Astrocyte (in vitro differentiated cells and primary cell): Measurements from ENCODE around the gene SETD2. TPM values are rescaled to one million over a fixed set of nuclear protein-coding genes. Genes with fewer than 3 reads are reported as not detected.
"Not testable (repeated sequence)": the region's sequence is repeated elsewhere in the genome, so short reads cannot be mapped to it uniquely, and the experiment has no call there.

Experiments used
- DNase-seq: peaks from one replicate; pipeline ENCODE4 v3.0.0-alpha.2; 2010; ENCODE audit warnings: low read depth
- FAIRE-seq: peaks from 2 replicates; lab custom pipeline; 2011; peaks lifted over from hg19 to GRCh38; lab: Jason Lieb, UNC
- H2AFZ ChIP-seq: 2 replicates; pipeline ENCODE4 v1.6.0; 2012; ENCODE audit warnings: low read depth, low read length, inconsistent platforms
- H3K27ac ChIP-seq: 2 replicates; pipeline ENCODE4 v1.5.1; 2011; ENCODE audit warnings: low read depth, low read length, inconsistent platforms
- H3K27me3 ChIP-seq: 2 replicates; pipeline ENCODE4 v1.6.0; 2011; ENCODE audit warnings: low read length, inconsistent platforms; ENCODE audit not compliant: insufficient read depth
- H3K36me3 ChIP-seq: 2 replicates; pipeline ENCODE4 v1.5.1; 2011; ENCODE audit warnings: low read length, inconsistent platforms; ENCODE audit not compliant: insufficient read depth
- H3K4me1 ChIP-seq: 2 replicates; pipeline ENCODE4 v1.5.1; 2011; ENCODE audit warnings: low read length, inconsistent platforms; ENCODE audit not compliant: insufficient read depth
- H3K4me2 ChIP-seq: 2 replicates; pipeline ENCODE4 v1.6.0; 2012; ENCODE audit warnings: low read length, inconsistent platforms
- H3K4me3 ChIP-seq: 2 replicates; pipeline ENCODE4 v1.5.1; 2011; ENCODE audit warnings: low read depth, mild to moderate bottlenecking, low read length, inconsistent platforms; ENCODE audit not compliant: insufficient read depth
- H3K79me2 ChIP-seq: 2 replicates; pipeline ENCODE4 v1.6.0; 2012; ENCODE audit warnings: mild to moderate bottlenecking, low read length, inconsistent platforms; ENCODE audit not compliant: insufficient read depth
- H3K9ac ChIP-seq: 2 replicates; pipeline ENCODE4 v1.6.0; 2012; ENCODE audit warnings: mild to moderate bottlenecking, low read length, inconsistent platforms
- H3K9me3 ChIP-seq: 2 replicates; pipeline ENCODE4 v1.5.1; 2012; ENCODE audit warnings: low read depth, mild to moderate bottlenecking, low read length, inconsistent platforms; ENCODE audit not compliant: insufficient read depth
- H4K20me1 ChIP-seq: 2 replicates; pipeline ENCODE4 v1.6.0; 2012; ENCODE audit warnings: low read length, inconsistent platforms; ENCODE audit not compliant: insufficient read depth
- H3K27ac Mint-ChIP-seq: one replicate; pipeline ENCODE4 v1.8.0; 2021; ENCODE audit warnings: mild to moderate bottlenecking, mixed read lengths; ENCODE audit not compliant: unreplicated experiment
- H3K27me3 Mint-ChIP-seq: one replicate; pipeline ENCODE4 v1.8.0; 2021; ENCODE audit warnings: low read depth, mixed read lengths; ENCODE audit not compliant: unreplicated experiment
- H3K36me3 Mint-ChIP-seq: one replicate; pipeline ENCODE4 v1.8.0; 2021; ENCODE audit warnings: low read depth, mixed read lengths; ENCODE audit not compliant: unreplicated experiment
- H3K4me1 Mint-ChIP-seq: one replicate; pipeline ENCODE4 v1.8.0; 2021; ENCODE audit warnings: low read depth, mixed read lengths; ENCODE audit not compliant: unreplicated experiment
- H3K4me3 Mint-ChIP-seq: one replicate; pipeline ENCODE4 v1.8.0; 2021; ENCODE audit warnings: mild to moderate bottlenecking, moderate library complexity, mixed read lengths; ENCODE audit not compliant: unreplicated experiment
- H3K9me3 Mint-ChIP-seq: one replicate; pipeline ENCODE4 v1.8.0; 2021; ENCODE audit warnings: mild to moderate bottlenecking, mixed read lengths; ENCODE audit not compliant: unreplicated experiment
- EZH2 ChIP-seq: IDR thresholded peaks from 2 replicates; pipeline ENCODE4 v1.6.1; 2012; ENCODE audit warnings: mild to moderate bottlenecking, low read length, inconsistent platforms; ENCODE audit not compliant: insufficient read depth
- total RNA-seq: library from RNA; stranded (reverse); gene quantifications from 2 replicates; pipeline ENCODE4 v1.2.1, GENCODE V29; 2021
- TF ChIP-seq, protein P1 (sequence below): IDR thresholded peaks from 2 replicates; pipeline ENCODE4 v1.5.1; 2011; ENCODE audit warnings: low read depth, mild to moderate bottlenecking, inconsistent platforms, low read length, moderate library complexity; ENCODE audit not compliant: insufficient read depth

Gene SETD2
- total RNA-seq, 1 donor from 2014 or later, result 46.5 TPM

DNA sequence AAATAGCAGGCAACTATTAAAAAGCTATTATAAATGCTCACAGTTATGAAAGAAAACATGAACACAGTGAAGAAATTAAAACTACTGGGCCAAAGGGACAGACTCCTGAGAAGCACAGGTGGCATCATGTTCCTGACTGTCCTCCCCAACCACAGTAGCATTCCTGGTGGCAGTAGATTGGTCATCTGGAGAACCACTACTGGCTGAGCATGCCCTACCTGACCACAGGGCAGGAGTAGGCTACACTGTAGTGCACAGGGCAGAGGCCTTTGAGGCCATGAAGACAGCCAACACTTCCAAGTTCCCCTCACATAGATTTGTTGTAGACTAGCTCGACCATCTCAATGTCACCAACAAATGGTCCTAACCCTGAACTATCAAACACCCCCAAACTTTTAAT, 135.2 kb downstream of the SETD2 start:
- no peaks in the 10 kb centered on the region for H3K27me3 Mint-ChIP-seq

DNA sequence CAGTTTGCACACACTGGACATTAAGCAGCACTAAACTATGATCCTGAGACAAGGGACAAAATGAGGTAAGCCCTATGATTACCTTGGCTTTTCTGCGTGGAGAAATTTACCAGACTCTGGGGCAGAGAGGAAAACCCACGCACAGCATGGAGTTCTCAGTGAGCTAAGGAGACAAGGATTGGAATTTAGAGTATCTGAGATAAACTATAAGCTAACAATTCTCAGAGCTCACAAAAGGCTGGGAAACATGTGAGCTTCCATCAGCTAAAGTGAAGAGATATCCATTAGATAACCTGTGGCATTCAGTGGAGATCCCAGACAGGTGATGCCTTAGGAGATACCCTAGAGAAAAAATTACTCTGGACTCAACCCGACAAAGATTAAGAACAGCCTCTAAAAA, 135.8 kb downstream of the SETD2 start:
- no peaks in the 10 kb centered on the region for H3K27me3 Mint-ChIP-seq
- Histone ChIP-seq H3K4me1 (no peaks in the 10 kb centered on the region), H4K20me1 (peaks cover 34% of the 10 kb centered on the region), H3K4me2 (no peak overlapping the region), H3K79me2 (peaks cover 40% of the 10 kb centered on the region), H2AFZ (no peak overlapping the region), H3K9ac (no peak overlapping the region), H3K27ac (no peak overlapping the region), H3K9me3 (no peaks in the 10 kb centered on the region), H3K36me3 (peaks cover 5% of the 10 kb centered on the region), H3K27me3 (no peaks in the 10 kb centered on the region), H3K4me3 (no peak overlapping the region)
- H3K4me3 Mint-ChIP-seq, result no peak overlapping the region
- H3K36me3 Mint-ChIP-seq, result peaks cover 4% of the 10 kb centered on the region
- no peak for FAIRE-seq
- no peak for TF ChIP-seq EZH2
- TF ChIP-seq, protein P1, sequence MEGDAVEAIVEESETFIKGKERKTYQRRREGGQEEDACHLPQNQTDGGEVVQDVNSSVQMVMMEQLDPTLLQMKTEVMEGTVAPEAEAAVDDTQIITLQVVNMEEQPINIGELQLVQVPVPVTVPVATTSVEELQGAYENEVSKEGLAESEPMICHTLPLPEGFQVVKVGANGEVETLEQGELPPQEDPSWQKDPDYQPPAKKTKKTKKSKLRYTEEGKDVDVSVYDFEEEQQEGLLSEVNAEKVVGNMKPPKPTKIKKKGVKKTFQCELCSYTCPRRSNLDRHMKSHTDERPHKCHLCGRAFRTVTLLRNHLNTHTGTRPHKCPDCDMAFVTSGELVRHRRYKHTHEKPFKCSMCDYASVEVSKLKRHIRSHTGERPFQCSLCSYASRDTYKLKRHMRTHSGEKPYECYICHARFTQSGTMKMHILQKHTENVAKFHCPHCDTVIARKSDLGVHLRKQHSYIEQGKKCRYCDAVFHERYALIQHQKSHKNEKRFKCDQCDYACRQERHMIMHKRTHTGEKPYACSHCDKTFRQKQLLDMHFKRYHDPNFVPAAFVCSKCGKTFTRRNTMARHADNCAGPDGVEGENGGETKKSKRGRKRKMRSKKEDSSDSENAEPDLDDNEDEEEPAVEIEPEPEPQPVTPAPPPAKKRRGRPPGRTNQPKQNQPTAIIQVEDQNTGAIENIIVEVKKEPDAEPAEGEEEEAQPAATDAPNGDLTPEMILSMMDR, result no peak
- no peaks in the 10 kb centered on the region for H3K9me3 Mint-ChIP-seq
- H3K27ac Mint-ChIP-seq, result peak overlapping the region; percentile 16
- H3K4me1 Mint-ChIP-seq, result peaks cover 19% of the 10 kb centered on the region
- DNase-seq, result no peak

More for the DNA sequence above, 135.2 kb downstream of the SETD2 start:
- H3K4me1 ChIP-seq, result no peaks in the 10 kb centered on the region
- DNase-seq (no peak), FAIRE-seq (no peak)
- peaks cover 35% of the 10 kb centered on the region for H3K79me2 ChIP-seq
- Mint-ChIP-seq H3K36me3 (peaks cover 4% of the 10 kb centered on the region), H3K9me3 (no peaks in the 10 kb centered on the region), H3K4me3 (no peak overlapping the region), H3K4me1 (peaks cover 19% of the 10 kb centered on the region), H3K27ac (no peak overlapping the region)
- no peak overlapping the region for H3K27ac ChIP-seq
- H3K36me3 ChIP-seq, result peaks cover 8% of the 10 kb centered on the region
- H3K9ac ChIP-seq, result no peak overlapping the region
- peaks cover 35% of the 10 kb centered on the region for H4K20me1 ChIP-seq
- TF ChIP-seq EZH2, result no peak
- TF ChIP-seq, protein P1, result no peak
- H3K4me2 ChIP-seq, result no peak overlapping the region
- H3K4me3 ChIP-seq, result no peak overlapping the region
- H2AFZ ChIP-seq, result no peak overlapping the region
- H3K27me3 ChIP-seq, result no peaks in the 10 kb centered on the region
- no peaks in the 10 kb centered on the region for H3K9me3 ChIP-seq

DNA sequence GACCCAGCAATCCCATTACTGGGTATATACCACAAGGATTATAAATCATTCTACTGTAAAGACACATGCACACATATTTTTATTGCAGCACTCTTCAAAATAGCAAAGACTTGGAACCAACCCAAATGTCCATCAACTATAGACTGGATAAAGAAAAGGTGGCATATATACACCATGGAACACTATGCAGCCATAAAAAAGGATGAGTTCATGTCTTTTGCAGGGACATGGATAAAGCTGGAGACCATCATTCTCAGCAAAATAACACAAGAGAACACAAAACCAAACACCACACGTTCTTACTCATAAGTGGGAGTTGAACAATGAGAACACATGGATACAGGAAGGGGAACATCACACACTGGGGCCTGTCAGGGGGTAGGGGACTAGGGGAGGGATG, 137.5 kb downstream of the SETD2 start:
- H3K27me3 ChIP-seq, H2AFZ ChIP-seq, FAIRE-seq, H3K9ac ChIP-seq, H3K4me2 ChIP-seq, H3K27me3 Mint-ChIP-seq, H3K36me3 ChIP-seq, H3K27ac Mint-ChIP-seq, DNase-seq, H3K4me1 ChIP-seq, H3K4me3 ChIP-seq, H3K27ac ChIP-seq, H3K36me3 Mint-ChIP-seq, H3K9me3 ChIP-seq, H3K4me3 Mint-ChIP-seq, H3K9me3 Mint-ChIP-seq: not testable (repeated sequence)
- H3K4me1 Mint-ChIP-seq, result peaks cover 22% of the 10 kb centered on the region
- H3K79me2 ChIP-seq, result peaks cover 49% of the 10 kb centered on the region
- H4K20me1 ChIP-seq, result peaks cover 43% of the 10 kb centered on the region
